NCI-H2029 (cell line): ENCODE results near the gene CPT1B.
"Not testable (repeated sequence)": the region's sequence is repeated elsewhere in the genome, so short reads cannot be mapped to it uniquely, and the experiment has no call there.

ENCODE experiments used
- DNase-seq: peaks from one replicate; lab custom pipeline; 2025; lab: John Stamatoyannopoulos, UW

CPT1B gene

GRCh38 chr22:50577987-50578775 is at the start of gene CPT1B:
CPT1B (minus strand) TSS chr22:50578427; CDS start chr22:50577915, 512 bp downstream.
- no peak for DNase-seq

GRCh38 chr22:50626850-50627641 is 48.8 kb upstream of the CPT1B start:
- DNase-seq: no peak

GRCh38 chr22:50626314-50626849 is 48.2 kb upstream of the CPT1B start:
- no peak for DNase-seq

GRCh38 chr22:50625568-50626313 is 47.5 kb upstream of the CPT1B start:
- DNase-seq: no peak

- DNase-seq: no peak
These were observed 46.9 kb upstream of the CPT1B start for GRCh38 chr22:50625131-50625567.

- no peak for DNase-seq
These were observed 46.3 kb upstream of the CPT1B start for GRCh38 chr22:50624347-50625130.

GRCh38 chr22:50622723-50623327 is 44.6 kb upstream of the CPT1B start:
- DNase-seq: peak; percentile 73

GRCh38 chr22:50621948-50622722 is 43.9 kb upstream of the CPT1B start:
- peak; percentile 4 for DNase-seq

- DNase-seq: no peak
These were observed 43.2 kb upstream of the CPT1B start for GRCh38 chr22:50621356-50621880.

GRCh38 chr22:50620593-50621355 is 42.5 kb upstream of the CPT1B start:
- DNase-seq: peak; percentile 58

- not testable (repeated sequence) for DNase-seq
These were observed 36.1 kb upstream of the CPT1B start for GRCh38 chr22:50614296-50614695.

- DNase-seq: peak; percentile 70
These were observed 35.2 kb upstream of the CPT1B start for GRCh38 chr22:50613291-50613981.

GRCh38 chr22:50612528-50613221 is 34.4 kb upstream of the CPT1B start:
- peak; percentile 14 for DNase-seq

GRCh38 chr22:50612168-50612527 is 33.9 kb upstream of the CPT1B start:
- no peak for DNase-seq

- no peak for DNase-seq
These were observed 33.3 kb upstream of the CPT1B start for GRCh38 chr22:50611341-50612060.

- DNase-seq: no peak
These were observed 32.4 kb upstream of the CPT1B start for GRCh38 chr22:50610581-50610980.

- DNase-seq: no peak
These were observed 31.8 kb upstream of the CPT1B start for GRCh38 chr22:50610041-50610451.
